GM23338 (cell line): Measurements from ENCODE around the gene SULT2A1.

Experiments used
- CTCF ChIP-seq, 2 experiments: fragments of 200-600 bp in 1 of 2; sonication (generic) in 1 of 2; conservative IDR thresholded peaks; 2 replicates each; pipeline versions ENCODE4 v1.5.1 to v1.6.1; 2016 to 2017; ENCODE audit warnings: antibody characterized with exemption in 2 of 2, low read depth in 2 of 2, mild to moderate bottlenecking in 2 of 2, moderate library complexity in 1 of 2
- EZH2 ChIP-seq: fragments of 200-600 bp; sonication (generic); IDR thresholded peaks from one replicate; pipeline ENCODE4 v1.8.0; 2017; ENCODE audit warnings: antibody characterized with exemption, mild to moderate bottlenecking, low read depth; ENCODE audit not compliant: unreplicated experiment
- EZH2phosphoT487 ChIP-seq: fragments of 200-600 bp; sonication (generic); IDR thresholded peaks from one replicate; pipeline ENCODE4 v1.8.1; 2018; ENCODE audit warnings: antibody characterized with exemption; ENCODE audit not compliant: unreplicated experiment
- POLR2AphosphoS5 ChIP-seq: IDR thresholded peaks from 2 replicates; pipeline ENCODE4 v1.6.1; 2016; ENCODE audit warnings: antibody characterized with exemption, low read depth
- REST ChIP-seq: IDR thresholded peaks from one replicate; pipeline ENCODE4 v1.6.1; 2018; ENCODE audit warnings: antibody characterized with exemption; ENCODE audit not compliant: unreplicated experiment

- TF ChIP-seq CTCF (conservative IDR thresholded peaks at IDR 0.05; ENCODE audit: low read depth in 2 of 2), result no peak
- TF ChIP-seq EZH2phosphoT487, result no peak
- TF ChIP-seq EZH2, result no peak
- TF ChIP-seq REST, result no peak
- TF ChIP-seq POLR2AphosphoS5, result no peak
Observed at GRCh38 chr19:47890865-47891621, 4.9 kb upstream of the SULT2A1 start.
